Measurements from ENCODE around the gene SLC16A13.
"Not testable (repeated sequence)": the region's sequence is repeated elsewhere in the genome, so short reads cannot be mapped to it uniquely, and the experiment has no call there.

The SLC16A13 gene, protein sequence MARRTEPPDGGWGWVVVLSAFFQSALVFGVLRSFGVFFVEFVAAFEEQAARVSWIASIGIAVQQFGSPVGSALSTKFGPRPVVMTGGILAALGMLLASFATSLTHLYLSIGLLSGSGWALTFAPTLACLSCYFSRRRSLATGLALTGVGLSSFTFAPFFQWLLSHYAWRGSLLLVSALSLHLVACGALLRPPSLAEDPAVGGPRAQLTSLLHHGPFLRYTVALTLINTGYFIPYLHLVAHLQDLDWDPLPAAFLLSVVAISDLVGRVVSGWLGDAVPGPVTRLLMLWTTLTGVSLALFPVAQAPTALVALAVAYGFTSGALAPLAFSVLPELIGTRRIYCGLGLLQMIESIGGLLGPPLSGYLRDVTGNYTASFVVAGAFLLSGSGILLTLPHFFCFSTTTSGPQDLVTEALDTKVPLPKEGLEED

DNA sequence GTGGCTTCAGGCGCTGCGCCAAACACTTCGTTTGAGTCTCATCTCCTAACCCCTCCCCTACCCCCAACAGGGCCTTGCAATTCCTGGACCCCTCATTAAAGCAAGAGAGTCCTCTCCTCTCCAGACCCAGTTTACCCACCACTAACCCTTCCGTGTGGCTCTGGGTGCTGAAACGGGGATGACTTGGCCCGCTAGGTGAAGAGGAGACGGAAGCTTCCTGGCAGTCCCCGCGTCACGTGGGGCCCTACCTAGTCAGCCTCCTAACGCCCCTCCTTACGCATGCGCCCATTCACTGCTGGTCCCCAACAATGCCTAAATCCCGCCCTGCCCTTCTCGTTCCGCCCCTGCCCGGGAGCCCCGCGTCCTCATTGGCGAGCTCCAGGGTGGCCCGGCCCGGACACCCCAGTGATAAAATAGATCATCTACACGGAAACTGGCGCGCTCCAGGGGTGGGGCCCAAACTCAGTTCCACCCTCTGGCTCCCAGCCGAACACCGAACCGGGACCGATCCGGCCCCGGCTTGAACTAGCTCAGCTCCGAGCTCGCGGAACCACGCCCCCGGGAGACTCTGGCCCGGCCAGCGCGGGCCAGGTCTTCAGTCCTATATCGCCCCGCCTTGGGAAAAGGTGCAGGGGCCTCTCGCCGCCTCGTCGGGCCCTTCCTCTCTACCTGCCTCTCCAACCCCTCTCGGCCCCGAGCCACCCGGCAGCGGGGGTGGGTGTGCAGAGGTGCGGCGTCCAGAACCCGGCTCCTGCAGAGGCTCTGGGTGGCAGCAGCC lies at the start of gene SLC16A13:
SLC16A13 (plus strand) TSS at position 425 of the 778 bp plus-strand sequence. CDS start 368 bp downstream, outside the sequence.
- TF ChIP-seq, protein P1, sequence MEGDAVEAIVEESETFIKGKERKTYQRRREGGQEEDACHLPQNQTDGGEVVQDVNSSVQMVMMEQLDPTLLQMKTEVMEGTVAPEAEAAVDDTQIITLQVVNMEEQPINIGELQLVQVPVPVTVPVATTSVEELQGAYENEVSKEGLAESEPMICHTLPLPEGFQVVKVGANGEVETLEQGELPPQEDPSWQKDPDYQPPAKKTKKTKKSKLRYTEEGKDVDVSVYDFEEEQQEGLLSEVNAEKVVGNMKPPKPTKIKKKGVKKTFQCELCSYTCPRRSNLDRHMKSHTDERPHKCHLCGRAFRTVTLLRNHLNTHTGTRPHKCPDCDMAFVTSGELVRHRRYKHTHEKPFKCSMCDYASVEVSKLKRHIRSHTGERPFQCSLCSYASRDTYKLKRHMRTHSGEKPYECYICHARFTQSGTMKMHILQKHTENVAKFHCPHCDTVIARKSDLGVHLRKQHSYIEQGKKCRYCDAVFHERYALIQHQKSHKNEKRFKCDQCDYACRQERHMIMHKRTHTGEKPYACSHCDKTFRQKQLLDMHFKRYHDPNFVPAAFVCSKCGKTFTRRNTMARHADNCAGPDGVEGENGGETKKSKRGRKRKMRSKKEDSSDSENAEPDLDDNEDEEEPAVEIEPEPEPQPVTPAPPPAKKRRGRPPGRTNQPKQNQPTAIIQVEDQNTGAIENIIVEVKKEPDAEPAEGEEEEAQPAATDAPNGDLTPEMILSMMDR (IDR thresholded peaks at IDR 0.05; ENCODE audit: extremely low read depth, missing control alignments) = no peak
- DNase-seq (ENCODE audit: low spot score) = peak; percentile 98

DNA sequence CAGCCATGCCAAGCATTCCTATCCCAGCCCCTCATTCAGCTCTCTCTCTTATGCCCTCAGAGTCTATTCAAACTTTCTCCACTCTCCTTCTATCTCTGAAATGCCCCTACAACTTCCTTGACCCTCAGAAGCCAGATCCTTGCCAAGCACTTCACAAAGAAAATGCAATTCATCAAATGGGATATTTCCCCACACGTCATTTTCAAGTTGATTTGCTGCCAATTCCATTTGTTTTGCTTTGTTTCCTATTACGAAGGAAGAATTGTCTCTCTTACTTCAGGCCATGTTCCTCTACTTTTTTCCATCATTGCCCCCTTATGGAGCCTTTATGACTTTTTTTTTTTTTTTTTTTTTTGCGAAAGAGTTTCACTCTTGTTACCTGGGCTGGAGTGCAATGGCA lies 49.1 kb upstream of the SLC16A13 start:
- no peak for DNase-seq (ENCODE audit: low spot score)
- TF ChIP-seq, protein P1 (IDR thresholded peaks at IDR 0.05; ENCODE audit: extremely low read depth, missing control alignments) = no peak

DNA sequence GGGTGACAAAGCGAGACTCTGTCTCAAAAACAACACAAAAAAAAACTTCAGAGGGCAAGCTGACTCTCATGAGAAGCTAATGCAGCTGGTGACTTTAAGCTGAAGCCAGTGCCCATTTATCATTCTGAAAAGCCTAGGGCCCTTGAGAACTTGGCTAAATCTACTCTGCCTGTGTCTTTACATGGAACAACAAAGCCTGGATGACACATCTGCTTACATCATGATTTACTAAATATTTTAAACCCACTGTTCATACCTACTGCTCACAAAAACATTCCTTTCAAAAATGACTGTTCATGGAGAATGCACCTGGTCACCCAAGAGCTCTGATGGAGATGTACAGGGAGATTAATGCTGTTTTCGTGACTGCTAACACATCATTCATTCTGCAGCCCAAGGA lies 46.0 kb upstream of the SLC16A13 start:
- TF ChIP-seq, protein P1 (IDR thresholded peaks at IDR 0.05; ENCODE audit: extremely low read depth, missing control alignments) = no peak

DNA sequence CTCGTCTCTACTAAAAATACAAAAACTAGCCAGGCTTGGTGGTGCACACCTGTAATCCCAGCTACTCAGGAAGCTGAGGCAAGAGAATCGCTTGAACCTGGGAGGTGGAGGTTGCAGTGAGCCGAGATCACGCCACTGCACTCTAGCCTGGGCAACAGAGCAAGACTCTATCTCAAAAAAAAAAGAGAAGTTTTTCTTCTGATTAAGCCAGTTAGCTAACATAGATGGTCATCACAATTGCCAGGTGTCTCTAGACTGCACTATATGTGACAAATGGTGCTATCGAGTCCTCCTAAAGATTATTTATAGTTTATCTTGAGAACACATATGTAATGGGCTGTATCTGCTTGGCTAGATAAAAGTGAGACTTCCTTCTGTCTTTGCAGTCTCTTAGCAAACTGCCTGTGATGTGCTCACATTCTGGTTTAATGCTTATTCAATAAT lies 42.2 kb upstream of the SLC16A13 start:
- not testable (repeated sequence) for DNase-seq (ENCODE audit: low spot score)

More for the DNA sequence above, 46.0 kb upstream of the SLC16A13 start:
- DNase-seq (ENCODE audit: low spot score) = no peak

DNA sequence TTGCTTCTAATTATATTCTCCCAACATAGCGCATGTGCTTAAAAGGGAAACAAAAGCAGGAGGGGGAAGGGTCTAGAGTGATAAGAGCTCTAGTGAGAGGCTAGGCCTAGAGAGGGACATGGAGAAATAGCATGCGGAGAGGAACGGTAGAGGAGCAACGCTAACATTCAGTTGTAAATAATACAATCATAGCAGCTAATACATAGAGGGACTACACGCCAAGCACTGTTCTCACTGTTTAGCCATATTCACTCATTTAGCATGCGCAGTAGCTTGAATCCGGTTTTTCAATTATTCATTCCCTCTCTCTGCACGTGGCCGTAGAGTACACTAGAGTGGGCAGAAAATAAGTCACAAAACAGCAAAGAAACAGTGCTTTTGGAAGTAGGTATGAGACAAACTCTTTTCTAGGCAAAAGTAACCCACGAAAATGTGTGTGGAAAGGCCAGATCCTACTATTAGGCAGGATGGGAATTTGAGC lies 41.7 kb upstream of the SLC16A13 start:
- TF ChIP-seq, protein P1 (IDR thresholded peaks at IDR 0.05; ENCODE audit: extremely low read depth, missing control alignments) = no peak
- DNase-seq (ENCODE audit: low spot score) = no peak

DNA sequence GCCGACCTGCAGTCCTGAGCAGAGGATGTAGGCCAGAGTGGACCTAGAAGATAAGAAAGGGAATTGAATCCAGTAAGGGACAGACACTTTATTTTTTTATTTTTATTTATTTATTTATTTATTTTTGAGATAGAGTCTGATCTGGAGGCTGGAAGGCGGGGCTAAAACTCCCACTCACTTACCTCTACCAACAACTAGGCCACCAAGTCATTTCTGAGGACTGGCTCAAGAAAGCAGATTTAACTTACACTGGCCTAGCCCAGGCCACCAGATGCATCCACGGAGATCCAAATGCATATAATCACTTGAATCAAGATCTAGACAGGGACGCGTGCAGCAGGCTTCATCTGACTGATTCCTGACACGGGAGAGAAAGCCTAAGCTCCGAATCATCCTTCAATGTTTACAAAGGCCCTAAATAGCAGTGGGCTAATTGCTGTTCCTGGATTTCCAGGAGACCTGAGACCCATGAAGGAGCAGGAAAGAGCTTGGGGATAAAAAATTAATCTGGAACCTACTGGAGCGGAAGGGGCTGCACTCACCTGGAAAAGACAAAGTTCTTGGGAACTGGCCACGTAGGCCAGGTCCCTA lies 41.1 kb upstream of the SLC16A13 start:
- DNase-seq (ENCODE audit: low spot score) = no peak
- TF ChIP-seq, protein P1 (IDR thresholded peaks at IDR 0.05; ENCODE audit: extremely low read depth, missing control alignments) = no peak

DNA sequence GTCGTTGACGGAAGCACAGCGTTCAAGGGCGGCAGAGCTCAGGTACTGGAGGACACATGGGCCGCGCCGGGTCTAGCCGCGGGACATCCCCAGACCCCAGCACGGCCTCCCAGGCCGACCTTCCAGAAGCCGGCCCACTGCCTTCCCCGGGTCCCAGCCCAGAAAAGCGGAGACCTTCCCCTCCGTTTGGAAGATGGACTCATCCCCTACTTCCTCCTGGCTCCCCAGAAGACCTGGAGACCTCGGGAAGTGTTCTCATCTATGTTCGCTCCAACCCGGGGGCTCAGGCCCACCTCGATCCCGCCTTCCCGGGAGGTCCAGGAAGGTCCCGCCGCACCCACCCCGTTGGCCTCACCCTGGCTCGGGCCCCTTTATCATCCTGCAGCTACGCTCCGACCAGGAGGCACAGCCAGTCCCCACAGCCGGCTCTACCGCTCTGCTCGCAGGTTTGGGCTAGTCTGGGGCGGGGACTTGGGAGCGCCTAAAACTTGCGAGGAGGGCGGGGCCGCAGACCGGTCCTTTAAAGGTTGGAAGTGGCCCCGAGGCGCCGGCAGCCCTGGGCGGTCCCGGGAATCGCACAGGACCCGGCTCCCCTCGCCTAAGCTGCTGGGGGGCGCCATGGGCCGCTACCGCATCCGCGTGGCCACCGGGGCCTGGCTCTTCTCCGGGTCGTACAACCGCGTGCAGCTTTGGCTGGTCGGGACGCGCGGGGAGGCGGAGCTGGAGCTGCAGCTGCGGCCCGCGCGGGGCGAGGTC lies 40.1 kb upstream of the SLC16A13 start, which contains the start of gene ALOX12:
ALOX12 (plus strand) TSS at position 550 of the 756 bp plus-strand sequence; CDS start at position 619, 69 bp downstream.
- TF ChIP-seq, protein P1 (IDR thresholded peaks at IDR 0.05; ENCODE audit: extremely low read depth, missing control alignments) = no peak
- DNase-seq (ENCODE audit: low spot score) = peak; percentile 25

Measured in GM20000 (cell line).